ENCODE results near the gene SLC41A3. TPM values are rescaled to one million over a fixed set of nuclear protein-coding genes. Genes with fewer than 3 reads are reported as not detected.

SLC41A3 gene
- total and polyA plus RNA-seq, 4 donors, result 9.3 to 19.8 (median 12.7) TPM

- no peak overlapping the region for H3K4me3 ChIP-seq (ENCODE audit: low read depth in 1 of 3, low read length in 3 of 3)
- H3K36me3 ChIP-seq (ENCODE audit: control insufficient read depth in 4 of 4, insufficient read depth in 3 of 4, low read depth in 1 of 4, low read length in 3 of 4), result peaks cover 8 to 61% (median 50%) of the 10 kb centered on the region in 4 donors
- TF ChIP-seq HNF4G (IDR thresholded peaks at IDR 0.05) (no peak), HNF4A (conservative IDR thresholded peaks at IDR 0.05) (no peak), RAD21 (IDR thresholded peaks at IDR 0.05) (no peak), REST (IDR thresholded peaks at IDR 0.05) (no peak), FOXA1 (IDR thresholded peaks at IDR 0.05) (no peak), EGR1 (IDR thresholded peaks at IDR 0.05; ENCODE audit: low read depth in 2 of 2) (no peak), TAF1 (conservative IDR thresholded peaks at IDR 0.05) (no peak), RXRA (IDR thresholded peaks at IDR 0.05) (no peak), YY1 (IDR thresholded peaks at IDR 0.05) (no peak), ATF3 (IDR thresholded peaks at IDR 0.05) (no peak), GABPA (IDR thresholded peaks at IDR 0.05 in 1 of 2, conservative IDR thresholded peaks at IDR 0.05 in 1 of 2) (no peak), SP1 (IDR thresholded peaks at IDR 0.05) (no peak), NR2F2 (IDR thresholded peaks at IDR 0.05) (no peak), CTCF (IDR thresholded peaks at IDR 0.05; ENCODE audit: low read depth, low read length, missing input control) (no peak), ZBTB33 (IDR thresholded peaks at IDR 0.05) (no peak), MAX (IDR thresholded peaks at IDR 0.05) (no peak), JUND (IDR thresholded peaks at IDR 0.05) (no peak), FOXA2 (IDR thresholded peaks at IDR 0.05) (no peak)
- no peaks in the 10 kb centered on the region for H3K27me3 ChIP-seq (ENCODE audit: control insufficient read depth in 4 of 4, insufficient read depth in 4 of 4, low read length in 3 of 4)
- no peak overlapping the region for H3K9ac ChIP-seq (ENCODE audit: low read depth in 1 of 2, low read length in 2 of 2)
- DNase-seq (ENCODE audit: low spot score), result no peak
- no peak overlapping the region for H3K27ac ChIP-seq (ENCODE audit: low read depth in 1 of 2, low read length in 2 of 2)
- 91% methylated on average over 11 of the region's 11 CpGs for WGBS
- H3K9me3 ChIP-seq (ENCODE audit: control insufficient read depth in 4 of 4, low read length in 3 of 4), result no peaks in the 10 kb centered on the region
- H3K4me1 ChIP-seq (ENCODE audit: control insufficient read depth in 4 of 4, insufficient read depth in 4 of 4, low read length in 3 of 4), result no peaks in the 10 kb centered on the region
Measured at GRCh38 chr3:126118591-126118990, 34.7 kb upstream of the SLC41A3 start.

Measured in liver (tissue), 9 donors.